ENCODE results near the gene BIN1. TPM values are rescaled to one million over a fixed set of nuclear protein-coding genes. Genes with fewer than 3 reads are reported as not detected.
A peak's percentile ranks its signal among the peaks of the same experiment; 100 is the strongest.
"Not testable (repeated sequence)": the region's sequence is repeated elsewhere in the genome, so short reads cannot be mapped to it uniquely, and the experiment has no call there.

The BIN1 gene
- total RNA-seq, 1 donor from 2014 or later, result 98.8 TPM

DNA sequence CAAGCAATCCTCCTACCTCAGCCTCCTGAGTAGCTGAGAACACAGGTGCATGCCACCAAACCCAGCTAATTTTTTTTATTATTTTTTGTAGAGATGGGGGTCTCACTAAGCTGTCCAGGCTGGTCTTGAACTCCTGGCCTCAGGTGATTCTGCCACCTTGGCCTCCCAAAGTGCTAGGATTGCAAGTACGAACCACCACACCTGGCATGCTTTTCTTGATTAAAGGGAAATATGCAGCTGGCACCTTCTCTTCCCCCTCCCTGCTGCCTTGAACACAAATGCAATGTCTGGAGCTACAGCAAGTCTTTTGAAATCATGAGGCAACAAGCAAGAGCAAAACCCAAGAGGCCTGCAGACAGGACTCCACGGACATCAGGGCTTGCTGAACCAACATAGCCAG lies 26.8 kb upstream of the BIN1 start:
- no peak for DNase-seq

- DNase-seq, result no peak
Observed at GRCh38 chr2:127130421-127130820, 23.5 kb upstream of the BIN1 start.

DNA sequence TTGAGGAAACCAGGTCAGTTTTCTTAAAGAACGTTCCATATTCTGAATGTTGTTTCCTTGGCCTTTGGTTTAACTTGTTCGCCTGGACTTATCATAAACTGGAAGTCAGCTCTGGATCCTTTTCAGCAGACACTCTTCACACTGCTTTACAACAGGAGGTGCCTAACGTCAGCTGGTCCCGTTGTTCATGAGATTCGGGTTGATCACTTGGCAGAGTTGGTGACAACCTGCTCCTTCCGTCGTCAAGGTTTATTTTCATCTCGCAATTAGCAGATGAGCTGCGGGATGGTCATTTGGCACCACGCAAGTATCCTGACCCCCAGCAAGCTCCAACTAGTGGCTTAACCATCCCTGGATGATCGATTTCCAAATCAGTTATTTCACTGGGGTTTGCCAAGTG lies 23.0 kb upstream of the BIN1 start:
- no peak for DNase-seq

GRCh38 chr2:127128445-127128904 lies 21.5 kb upstream of the BIN1 start:
- DNase-seq, result peak; percentile 24

DNA sequence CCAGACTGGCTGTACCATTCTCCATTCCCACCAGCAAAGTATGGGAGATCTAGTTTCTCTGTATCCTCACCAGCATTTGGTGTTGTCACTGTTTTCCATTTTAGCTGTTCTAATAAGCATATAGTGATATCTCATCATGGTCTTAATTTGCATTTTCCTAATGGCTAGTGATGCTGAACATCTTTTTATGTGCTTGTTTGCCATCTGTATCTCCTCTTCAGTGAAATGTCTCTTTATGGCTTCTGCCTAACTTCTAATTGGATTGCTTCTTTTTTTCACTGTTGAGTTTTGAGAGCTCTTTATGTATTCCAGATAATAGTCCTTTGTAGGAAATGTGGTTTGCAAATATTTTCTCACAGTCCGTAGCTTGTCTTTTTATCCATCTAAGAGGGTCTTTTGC lies 18.9 kb upstream of the BIN1 start:
- no peak for DNase-seq

DNA sequence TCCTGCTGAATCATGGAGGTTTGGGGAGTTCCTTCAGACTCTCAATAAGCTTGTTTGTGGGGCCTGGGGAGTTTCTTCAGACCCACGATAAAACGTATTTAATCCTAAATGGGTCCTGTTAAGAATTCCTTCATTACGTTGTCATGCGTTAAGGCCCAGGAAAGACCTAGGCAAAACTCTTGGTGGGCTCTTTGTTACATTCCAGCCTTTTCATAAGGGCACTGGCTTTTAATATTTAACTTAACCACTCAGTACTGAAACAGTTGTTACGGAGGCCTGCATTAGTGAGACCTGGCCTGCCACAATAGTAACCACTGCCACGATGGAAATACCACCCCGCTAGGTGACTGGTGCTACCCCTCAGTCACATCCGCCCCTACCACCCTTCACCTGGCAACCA lies 17.5 kb upstream of the BIN1 start:
- DNase-seq, result no peak

DNA sequence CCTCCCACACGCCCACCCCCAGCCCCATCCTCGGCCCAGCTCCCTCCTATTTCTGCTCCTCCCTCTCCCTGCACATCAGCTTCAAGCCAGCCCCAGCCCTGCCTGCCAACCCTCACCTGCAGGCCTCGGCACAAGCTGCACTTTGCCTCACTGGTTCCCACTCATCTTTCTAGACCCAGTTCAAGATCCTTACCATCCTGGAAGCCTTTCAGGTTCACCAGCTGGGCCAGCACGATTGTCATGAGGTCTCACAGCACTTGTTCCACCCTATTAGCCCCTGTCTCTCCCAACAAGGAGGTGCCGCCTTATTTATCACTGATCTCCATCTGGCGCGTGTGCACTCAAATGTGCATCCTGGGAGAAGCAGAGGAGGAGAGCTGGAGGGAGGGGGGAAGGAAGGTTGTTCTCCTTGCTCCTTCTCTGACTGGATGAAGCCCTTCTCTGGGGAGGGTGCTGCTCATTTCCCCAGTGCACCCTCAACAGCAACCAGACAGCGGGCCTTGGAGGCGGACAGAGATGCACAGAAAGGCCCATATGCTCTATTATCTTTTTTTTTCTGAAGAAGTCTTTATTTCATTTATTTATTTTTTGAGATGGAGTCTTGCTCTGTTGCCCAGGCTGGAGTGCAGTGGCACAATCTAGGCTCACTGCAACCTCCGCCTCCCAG lies 15.5 kb upstream of the BIN1 start:
- DNase-seq, result peak; percentile 64

- peak; percentile 94 for DNase-seq
Observed at GRCh38 chr2:127121776-127122176, 14.8 kb upstream of the BIN1 start.

DNA sequence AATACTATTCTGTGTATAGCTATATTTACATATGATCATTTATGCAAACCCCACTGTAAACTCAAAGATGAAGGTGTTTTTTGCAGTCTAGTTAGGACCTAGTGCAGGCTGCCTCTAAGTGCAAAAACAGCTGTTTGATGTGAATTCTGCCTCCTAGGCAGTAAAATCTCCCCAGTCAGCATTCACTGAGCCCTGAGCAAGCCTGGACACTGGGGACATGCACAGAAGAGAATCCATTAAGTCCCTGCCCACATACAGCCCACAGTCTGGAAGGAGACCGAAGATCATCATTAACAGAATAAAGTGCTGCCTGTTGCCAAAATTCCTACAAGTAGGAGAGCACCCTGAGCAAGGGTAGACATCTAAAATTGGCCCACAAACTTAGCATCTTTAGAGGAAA lies 14.4 kb upstream of the BIN1 start:
- DNase-seq, result no peak

GRCh38 chr2:127120408-127120807 lies 13.5 kb upstream of the BIN1 start:
- not testable (repeated sequence) for DNase-seq

GRCh38 chr2:127118467-127118866 lies 11.5 kb upstream of the BIN1 start:
- no peak for DNase-seq

DNA sequence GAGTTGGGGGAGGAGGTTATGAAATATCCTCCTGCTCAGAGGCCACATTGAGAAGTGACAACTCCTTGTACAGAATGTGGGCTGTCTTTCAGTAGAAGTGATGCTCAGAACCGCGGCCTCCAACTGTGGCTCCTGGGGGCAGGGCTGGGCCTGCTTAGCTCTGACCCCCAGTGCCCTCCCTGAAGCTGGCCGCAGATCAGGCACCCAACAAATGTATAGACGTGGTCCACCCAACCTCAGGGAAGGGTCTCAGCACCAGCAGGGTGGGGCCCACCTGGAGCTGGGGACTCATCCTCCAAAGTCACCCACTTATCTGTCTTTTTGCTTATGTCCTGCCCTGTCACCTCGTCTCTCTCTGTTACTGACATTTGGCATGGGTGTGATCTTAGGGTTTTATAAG lies 11.1 kb upstream of the BIN1 start:
- DNase-seq, result no peak

- DNase-seq, result no peak
Observed at GRCh38 chr2:127117603-127118002, 10.6 kb upstream of the BIN1 start.

- no peak for DNase-seq
Observed at GRCh38 chr2:127115471-127116199, 8.7 kb upstream of the BIN1 start.

DNA sequence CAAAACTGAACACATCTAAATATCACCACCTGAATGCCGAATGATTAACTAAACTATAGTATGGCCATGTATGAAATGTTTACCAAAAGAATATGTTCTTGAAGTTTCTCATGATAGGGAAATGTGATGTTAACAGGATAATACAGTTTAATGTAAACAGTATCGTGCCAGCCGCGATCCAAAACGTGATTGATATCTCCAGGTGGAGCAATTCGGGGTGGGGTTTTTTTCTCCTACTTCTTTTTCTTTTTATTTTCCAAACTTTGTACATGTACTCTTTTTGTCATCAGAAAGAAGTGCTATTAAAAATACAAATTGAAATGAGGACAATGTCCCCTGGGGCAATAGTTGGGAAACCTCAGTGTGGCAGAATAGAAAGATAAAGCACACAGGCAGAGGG lies 4.0 kb upstream of the BIN1 start:
- no peak for DNase-seq

DNA sequence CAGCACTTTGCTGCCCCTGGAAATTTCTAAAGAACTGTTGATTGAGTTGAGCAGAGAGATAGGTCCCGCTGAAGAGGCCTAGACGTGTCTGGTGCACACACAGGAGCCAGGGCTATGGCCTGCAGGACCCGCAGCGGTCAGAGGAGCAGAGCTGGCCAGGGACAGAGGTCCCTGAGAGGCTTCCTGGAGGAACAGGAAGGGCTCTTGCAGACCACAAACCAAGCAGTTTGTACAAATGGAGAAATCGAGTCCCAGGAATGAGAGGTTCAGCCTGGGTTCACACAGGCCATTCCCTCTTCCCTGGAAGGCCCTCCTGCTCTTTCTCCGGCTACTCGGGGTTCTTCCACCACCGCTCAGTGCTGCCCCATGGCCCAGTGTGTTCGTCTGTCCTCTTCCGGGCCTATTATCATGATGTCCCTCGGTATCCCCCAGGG lies 1.2 kb upstream of the BIN1 start:
- DNase-seq, result no peak

DNA sequence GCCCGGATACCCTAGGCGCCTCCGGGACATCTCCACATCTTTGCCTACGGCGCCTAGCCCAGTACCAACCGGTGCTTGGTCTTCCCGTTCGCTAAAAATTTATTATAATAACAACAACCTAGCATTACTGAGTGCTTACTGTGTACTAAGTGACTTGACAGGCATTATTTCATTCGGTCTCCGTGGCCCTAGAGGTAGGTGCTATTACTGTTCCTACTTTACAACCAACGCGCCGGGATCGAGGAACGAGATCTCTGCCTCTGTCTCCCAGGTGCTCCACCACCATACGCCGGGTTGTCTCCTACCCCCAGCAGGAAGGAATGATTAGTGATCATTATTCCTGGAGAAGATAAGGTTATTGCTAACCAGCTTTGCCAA lies 657 bp upstream of the BIN1 start:
- DNase-seq, result no peak

DNA sequence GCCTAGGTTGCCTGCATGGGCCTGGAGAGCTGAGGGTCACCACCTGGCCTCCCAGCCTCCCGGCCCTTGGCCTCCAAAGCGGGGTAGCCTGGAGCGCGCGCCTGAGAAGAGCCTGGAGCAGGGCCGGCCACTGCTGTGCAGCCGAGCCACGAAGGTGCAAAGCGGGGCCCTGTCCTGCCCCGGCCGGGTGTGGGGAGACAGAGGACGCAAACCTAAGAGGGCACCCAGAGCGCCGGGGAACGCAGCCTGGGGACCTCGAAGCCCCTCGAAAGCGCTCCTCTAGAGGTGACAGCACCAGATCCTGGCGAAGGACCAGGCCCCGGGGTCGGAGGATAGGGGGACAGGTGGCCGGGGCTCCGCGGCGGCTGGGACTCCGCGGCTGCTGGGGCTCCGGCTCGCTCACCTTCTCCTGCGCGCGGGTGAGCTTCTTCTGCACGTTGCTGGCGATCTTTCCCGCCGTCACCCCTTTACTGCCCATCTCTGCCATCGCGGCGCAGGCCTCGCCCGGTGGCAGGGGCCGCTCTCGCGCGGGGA lies 430 bp downstream of the BIN1 start:
- no peak for DNase-seq

- peak; percentile 57 for DNase-seq
Observed at GRCh38 chr2:127105656-127106456, 1.1 kb downstream of the BIN1 start.

GRCh38 chr2:127104881-127105655 lies 1.9 kb downstream of the BIN1 start:
- DNase-seq, result no peak

DNA sequence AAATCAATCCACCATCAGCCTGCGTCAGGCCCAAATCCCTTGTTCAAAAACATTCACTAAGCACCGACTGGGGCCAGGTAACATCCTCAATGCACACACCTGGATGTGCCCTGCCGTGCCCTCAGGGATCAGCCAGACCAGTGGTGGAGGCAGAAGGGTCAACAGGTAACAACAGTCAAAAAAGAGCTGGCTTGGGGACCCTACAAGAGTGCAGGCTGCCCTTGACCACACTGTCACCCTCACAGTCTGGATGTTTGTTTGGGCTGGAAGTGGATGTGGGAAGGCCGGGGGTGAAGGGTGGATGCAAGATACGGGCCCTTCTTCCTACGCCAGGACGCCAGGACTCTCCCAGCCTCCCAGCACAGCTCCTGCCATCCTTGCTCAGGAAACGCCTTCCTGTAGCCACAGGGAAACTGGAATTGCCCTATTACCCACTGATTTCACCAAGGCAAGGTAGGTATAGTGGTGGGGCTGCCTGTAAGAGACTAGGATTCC lies 2.7 kb downstream of the BIN1 start:
- DNase-seq, result no peak
